SK-N-SH (cell line): ENCODE data around the gene CYTH4. TPM values are rescaled to one million over a fixed set of nuclear protein-coding genes. Genes with fewer than 3 reads are reported as not detected.

ENCODE experiments used
- CTCF ChIA-PET: fragments of 300-600, 350-600 bp; formaldehyde crosslinking; extraction: SDS; loops from one replicate; lab custom pipeline; 2021; lab: Yijun Ruan, JAX
- POLR2A ChIA-PET: fragments of 350-600 bp; sonication (Branson Sonifier 250); formaldehyde crosslinking; extraction: SDS; loops from one replicate; lab custom pipeline; 2020; ENCODE audit warnings: antibody characterized with exemption, inconsistent platforms; lab: Yijun Ruan, JAX
- DNase-seq: peaks from one replicate; pipeline ENCODE4 v3.0.0; 2012
- H2AFZ ChIP-seq: fragments of 200-600 bp; sonication (generic); 2 replicates; pipeline ENCODE4 v1.8.1; 2016; ENCODE audit warnings: antibody characterized with exemption, mild to moderate bottlenecking, low read depth
- H3F3A ChIP-seq: fragments of 200-600 bp; sonication (generic); replicated peaks from 2 replicates; pipeline ENCODE3; 2016; ENCODE audit warnings: antibody characterized with exemption, mild to moderate bottlenecking; ENCODE audit not compliant: insufficient read depth
- H3K27ac ChIP-seq, 2 experiments: fragments of 200-500 bp in 1 of 2; fragments of 200-600 bp in 1 of 2; sonication (Bioruptor generic) in 1 of 2; sonication (generic), shearing (Covaris generic) in 1 of 2; 2 replicates each; pipeline versions ENCODE4 v1.5.1 to v1.6.1; 2014 to 2016; ENCODE audit warnings: low read depth in 2 of 2, inconsistent platforms in 1 of 2, low read length in 1 of 2, mild to moderate bottlenecking in 1 of 2, mixed read lengths in 1 of 2
- H3K27me3 ChIP-seq: fragments of 200-600 bp; sonication (generic), shearing (Covaris generic); 2 replicates; pipeline ENCODE4 v1.6.1; 2016; ENCODE audit warnings: mixed run types; ENCODE audit not compliant: insufficient read depth
- H3K36me3 ChIP-seq, 2 experiments: fragments of 200-500 bp in 1 of 2; fragments of 200-600 bp in 1 of 2; sonication (Bioruptor generic) in 1 of 2; sonication (generic) in 1 of 2; replicated peaks in 1 of 2; 2 replicates each; pipeline versions ENCODE3 to v1.5.1; 2014 to 2016; ENCODE audit warnings: low read length in 1 of 2, mild to moderate bottlenecking in 1 of 2; ENCODE audit not compliant: insufficient read depth in 2 of 2, control insufficient read depth in 1 of 2
- H3K4me1 ChIP-seq, 2 experiments: fragments of 200-500 bp in 1 of 2; fragments of 200-600 bp in 1 of 2; sonication (Bioruptor generic) in 1 of 2; sonication (generic), shearing (Covaris generic) in 1 of 2; 2 replicates each; pipeline versions ENCODE4 v1.5.1 to v1.6.1; 2014 to 2016; ENCODE audit warnings: low read depth in 1 of 2, low read length in 1 of 2, mixed run types in 1 of 2; ENCODE audit not compliant: insufficient read depth in 2 of 2, control insufficient read depth in 1 of 2
- H3K4me2 ChIP-seq: fragments of 200-600 bp; sonication (generic), shearing (Covaris generic); 2 replicates; pipeline ENCODE4 v1.6.1; 2017; ENCODE audit warnings: mixed run types
- H3K4me3 ChIP-seq, 2 experiments: fragments of 200-500 bp in 1 of 2; fragments of 200-600 bp in 1 of 2; sonication (Bioruptor generic) in 1 of 2; sonication (generic), shearing (Covaris generic) in 1 of 2; 2 replicates each; pipeline versions ENCODE4 v1.5.1 to v1.8.1; 2014 to 2016; ENCODE audit warnings: low read depth in 2 of 2, inconsistent platforms in 1 of 2, low read length in 1 of 2, mild to moderate bottlenecking in 1 of 2, mixed read lengths in 1 of 2, moderate library complexity in 1 of 2
- H3K79me2 ChIP-seq: fragments of 200-600 bp; sonication (generic); 2 replicates; pipeline ENCODE4 v1.8.1; 2017; ENCODE audit warnings: mild to moderate bottlenecking; ENCODE audit not compliant: insufficient read depth
- H3K9ac ChIP-seq: fragments of 200-600 bp; sonication (generic); 2 replicates; pipeline ENCODE4 v1.6.1; 2017; ENCODE audit warnings: mixed run types
- H3K9me2 ChIP-seq: fragments of 200-600 bp; sonication (generic); 2 replicates; pipeline ENCODE4 v1.6.1; 2017; ENCODE audit warnings: mixed run types
- H3K9me3 ChIP-seq: fragments of 200-600 bp; sonication (generic); 2 replicates; pipeline ENCODE4 v1.6.1; 2017; ENCODE audit warnings: mixed run types, mild to moderate bottlenecking, moderate library complexity
- H4K20me1 ChIP-seq: fragments of 200-600 bp; sonication (generic); 2 replicates; pipeline ENCODE4 v1.6.1; 2017; ENCODE audit warnings: mild to moderate bottlenecking, mixed run types; ENCODE audit not compliant: insufficient read depth
- MEF2A ChIP-seq: IDR thresholded peaks from 2 replicates; pipeline ENCODE4 v1.4.0; 2012; ENCODE audit warnings: low read depth, borderline replicate concordance
- NRF1 ChIP-seq: IDR thresholded peaks from 2 replicates; pipeline ENCODE4 v1.6.1; 2012; ENCODE audit warnings: low read depth, mild to moderate bottlenecking, low read length
- PBX3 ChIP-seq: IDR thresholded peaks from 2 replicates; pipeline ENCODE4; 2012
- RFX5 ChIP-seq: IDR thresholded peaks from 2 replicates; pipeline ENCODE4 v1.6.1; 2012; ENCODE audit warnings: mild to moderate bottlenecking, improper control_type of control experiment, low read length
- SMC3 ChIP-seq: IDR thresholded peaks from 2 replicates; pipeline ENCODE4 v1.6.1; 2012; ENCODE audit warnings: low read depth, low read length, improper control_type of control experiment
- TCF12 ChIP-seq: IDR thresholded peaks from 2 replicates; pipeline ENCODE4 v1.4.0; 2012
- YY1 ChIP-seq: IDR thresholded peaks from 2 replicates; pipeline ENCODE4 v1.4.0; 2012; ENCODE audit warnings: low read depth, mild to moderate bottlenecking
- WGBS: methylation state at CpG from one replicate; pipeline ENCODE4 v1.1.6; 2017; ENCODE audit warnings: low lambda C conversion rate; 5-methylcytosine and 5-hydroxymethylcytosine counted together
- polyA plus RNA-seq, 3 experiments: library from polyadenylated mRNA; depleted of rRNA; stranded (reverse); fragments of >200 nt; gene quantifications; 2 replicates each; pipeline ENCODE4 v1.2.3, GENCODE V29; 2012
- TF ChIP-seq, protein P1 (sequence below): IDR thresholded peaks from 2 replicates; pipeline ENCODE4 v1.6.1; 2012; ENCODE audit warnings: mild to moderate bottlenecking, low read depth, low read length, moderate library complexity
- TF ChIP-seq, protein P2 (sequence below): IDR thresholded peaks from 2 replicates; pipeline ENCODE4 v1.4.0; 2012; ENCODE audit warnings: low read depth, borderline replicate concordance

Gene CYTH4
- polyA plus RNA-seq, 1 of the 3 experiments (the other 2 are of a cell fraction): 0.07 TPM

DNA sequence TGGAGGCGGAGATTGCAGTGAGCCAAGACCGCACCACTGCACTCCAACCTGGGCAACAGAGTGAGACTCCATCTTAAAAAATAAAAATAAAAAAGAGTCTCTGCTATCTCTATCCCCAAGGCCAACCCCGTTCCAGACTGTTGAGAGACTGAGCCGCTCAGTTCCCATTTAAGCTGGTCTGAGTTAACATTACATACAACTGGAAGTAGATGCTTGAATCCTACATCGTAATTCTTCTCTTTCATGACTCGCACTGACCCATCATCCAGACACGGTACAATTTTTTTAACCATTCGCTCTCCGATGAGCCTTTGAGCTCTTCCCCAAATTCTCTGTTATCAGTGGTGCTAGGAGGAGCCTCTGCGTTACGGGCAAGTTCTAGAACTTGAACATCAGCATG is 4.9 kb upstream of the CYTH4 start (continued):
- TF ChIP-seq, protein P1, sequence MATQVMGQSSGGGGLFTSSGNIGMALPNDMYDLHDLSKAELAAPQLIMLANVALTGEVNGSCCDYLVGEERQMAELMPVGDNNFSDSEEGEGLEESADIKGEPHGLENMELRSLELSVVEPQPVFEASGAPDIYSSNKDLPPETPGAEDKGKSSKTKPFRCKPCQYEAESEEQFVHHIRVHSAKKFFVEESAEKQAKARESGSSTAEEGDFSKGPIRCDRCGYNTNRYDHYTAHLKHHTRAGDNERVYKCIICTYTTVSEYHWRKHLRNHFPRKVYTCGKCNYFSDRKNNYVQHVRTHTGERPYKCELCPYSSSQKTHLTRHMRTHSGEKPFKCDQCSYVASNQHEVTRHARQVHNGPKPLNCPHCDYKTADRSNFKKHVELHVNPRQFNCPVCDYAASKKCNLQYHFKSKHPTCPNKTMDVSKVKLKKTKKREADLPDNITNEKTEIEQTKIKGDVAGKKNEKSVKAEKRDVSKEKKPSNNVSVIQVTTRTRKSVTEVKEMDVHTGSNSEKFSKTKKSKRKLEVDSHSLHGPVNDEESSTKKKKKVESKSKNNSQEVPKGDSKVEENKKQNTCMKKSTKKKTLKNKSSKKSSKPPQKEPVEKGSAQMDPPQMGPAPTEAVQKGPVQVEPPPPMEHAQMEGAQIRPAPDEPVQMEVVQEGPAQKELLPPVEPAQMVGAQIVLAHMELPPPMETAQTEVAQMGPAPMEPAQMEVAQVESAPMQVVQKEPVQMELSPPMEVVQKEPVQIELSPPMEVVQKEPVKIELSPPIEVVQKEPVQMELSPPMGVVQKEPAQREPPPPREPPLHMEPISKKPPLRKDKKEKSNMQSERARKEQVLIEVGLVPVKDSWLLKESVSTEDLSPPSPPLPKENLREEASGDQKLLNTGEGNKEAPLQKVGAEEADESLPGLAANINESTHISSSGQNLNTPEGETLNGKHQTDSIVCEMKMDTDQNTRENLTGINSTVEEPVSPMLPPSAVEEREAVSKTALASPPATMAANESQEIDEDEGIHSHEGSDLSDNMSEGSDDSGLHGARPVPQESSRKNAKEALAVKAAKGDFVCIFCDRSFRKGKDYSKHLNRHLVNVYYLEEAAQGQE: no peak
- TF ChIP-seq YY1: no peak

DNA sequence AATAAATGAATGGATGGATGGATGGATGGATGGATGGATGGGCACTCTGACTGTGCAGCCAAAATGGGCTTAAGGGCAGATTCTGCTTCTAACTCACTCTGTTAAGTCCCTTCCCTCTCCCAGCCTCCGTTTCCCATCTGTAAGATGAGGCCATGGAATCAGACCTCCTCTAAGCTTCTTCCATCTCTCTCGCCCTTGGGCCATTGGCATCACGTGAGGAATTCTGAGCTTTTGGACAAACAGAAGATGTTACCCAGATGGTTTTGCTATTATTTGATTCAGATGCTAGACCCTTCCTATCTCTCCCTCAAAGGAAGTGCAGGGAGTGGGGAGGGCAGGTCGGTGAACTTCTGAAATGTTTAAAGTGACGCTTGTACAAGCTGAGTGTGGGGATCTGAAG is 4.0 kb upstream of the CYTH4 start:
- H3K9me3 ChIP-seq: no peaks in the 10 kb centered on the region
- H2AFZ ChIP-seq: no peak overlapping the region
- no peak overlapping the region for H3K4me3 ChIP-seq
- TF ChIP-seq SMC3 (no peak), NRF1 (no peak)
- ChIA-PET POLR2A (interaction anchor here (0.5 kb wide), 1 partner anchor 330 kb away, joined by 3 read pairs; no protein-coding TSS in a partner anchor), CTCF (interaction anchor here (1.0 to 1.7 kb wide), 2 partner anchors 16 to 18 kb away, joined by 4 read pairs; no protein-coding TSS in a partner anchor)
- H3K9ac ChIP-seq: no peak overlapping the region
- H3K27me3 ChIP-seq: no peaks in the 10 kb centered on the region
- no peaks in the 10 kb centered on the region for H3F3A ChIP-seq
- H3K79me2 ChIP-seq: no peaks in the 10 kb centered on the region
- H3K4me2 ChIP-seq: no peak overlapping the region
- H3K27ac ChIP-seq: no peak overlapping the region
- no peaks in the 10 kb centered on the region for H3K9me2 ChIP-seq
- no peaks in the 10 kb centered on the region for H4K20me1 ChIP-seq
- no peaks in the 10 kb centered on the region for H3K36me3 ChIP-seq
- WGBS: 59% methylated on average over 5 of the region's 5 CpGs
- 0 out of 4 replicates have a peak, but pooled peaks cover 0 to under 1% of the 10 kb centered on the region in 2 experiments for H3K4me1 ChIP-seq
- no peak for DNase-seq

- H3K9me2 ChIP-seq: no peaks in the 10 kb centered on the region
- DNase-seq: no peak
- no peaks in the 10 kb centered on the region for H3K36me3 ChIP-seq
Measured at GRCh38 chr22:37279331-37280181, 2.8 kb upstream of the CYTH4 start.

More at GRCh38 chr22:37279331-37280181, 2.8 kb upstream of the CYTH4 start:
- WGBS: 88% methylated on average over 17 of the region's 17 CpGs
- Histone ChIP-seq H3K27me3 (no peaks in the 10 kb centered on the region), H3F3A (no peaks in the 10 kb centered on the region), H3K27ac (no peak overlapping the region), H3K79me2 (no peaks in the 10 kb centered on the region), H3K4me3 (no peak overlapping the region), H3K9me3 (no peaks in the 10 kb centered on the region), H4K20me1 (no peaks in the 10 kb centered on the region), H3K4me1 (no peaks in the 10 kb centered on the region), H2AFZ (no peak overlapping the region), H3K4me2 (no peak overlapping the region), H3K9ac (no peak overlapping the region)
- TF ChIP-seq, protein P2, sequence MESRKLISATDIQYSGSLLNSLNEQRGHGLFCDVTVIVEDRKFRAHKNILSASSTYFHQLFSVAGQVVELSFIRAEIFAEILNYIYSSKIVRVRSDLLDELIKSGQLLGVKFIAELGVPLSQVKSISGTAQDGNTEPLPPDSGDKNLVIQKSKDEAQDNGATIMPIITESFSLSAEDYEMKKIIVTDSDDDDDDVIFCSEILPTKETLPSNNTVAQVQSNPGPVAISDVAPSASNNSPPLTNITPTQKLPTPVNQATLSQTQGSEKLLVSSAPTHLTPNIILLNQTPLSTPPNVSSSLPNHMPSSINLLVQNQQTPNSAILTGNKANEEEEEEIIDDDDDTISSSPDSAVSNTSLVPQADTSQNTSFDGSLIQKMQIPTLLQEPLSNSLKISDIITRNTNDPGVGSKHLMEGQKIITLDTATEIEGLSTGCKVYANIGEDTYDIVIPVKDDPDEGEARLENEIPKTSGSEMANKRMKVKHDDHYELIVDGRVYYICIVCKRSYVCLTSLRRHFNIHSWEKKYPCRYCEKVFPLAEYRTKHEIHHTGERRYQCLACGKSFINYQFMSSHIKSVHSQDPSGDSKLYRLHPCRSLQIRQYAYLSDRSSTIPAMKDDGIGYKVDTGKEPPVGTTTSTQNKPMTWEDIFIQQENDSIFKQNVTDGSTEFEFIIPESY: no peak
- TF ChIP-seq PBX3: no peak
- no peak for TF ChIP-seq RFX5
- TF ChIP-seq MEF2A: no peak
- no peak for TF ChIP-seq SMC3
- TF ChIP-seq TCF12: no peak
- ChIA-PET CTCF (interaction anchor here (1.2 to 7.4 kb wide), 3 partner anchors 12 to 82 kb away, joined by 3 to 49 read pairs (median 3); no protein-coding TSS in a partner anchor), POLR2A (no interaction called here)
